WERI-Rb-1 (cell line): ENCODE measurements around the gene SERP2.
"Not testable (repeated sequence)": the region's sequence is repeated elsewhere in the genome, so short reads cannot be mapped to it uniquely, and the experiment has no call there.

ENCODE experiments used
- DNase-seq: peaks from one replicate; pipeline ENCODE4 v3.0.0-alpha.2; 2020
- H3K27ac ChIP-seq: fragments of 250-450 bp; sonication (Bioruptor Pico); 2 replicates; pipeline ENCODE4 v1.5.1; 2020; ENCODE audit warnings: mild to moderate bottlenecking, moderate library complexity
- H3K27me3 ChIP-seq: fragments of 250-450 bp; sonication (Bioruptor Pico); 2 replicates; pipeline ENCODE4 v1.5.1; 2021; ENCODE audit warnings: mild to moderate bottlenecking, low read depth, moderate library complexity; ENCODE audit not compliant: insufficient read depth, severe bottlenecking
- H3K36me3 ChIP-seq: fragments of 250-450 bp; sonication (Bioruptor Pico); 2 replicates; pipeline ENCODE4 v1.5.1; 2020; ENCODE audit warnings: mild to moderate bottlenecking, moderate library complexity
- H3K4me3 ChIP-seq: 2 replicates; pipeline ENCODE4 v1.5.1; 2011; ENCODE audit warnings: low read depth, mild to moderate bottlenecking, control low read depth, low read length
- H3K9me3 ChIP-seq: fragments of 250-450 bp; sonication (Bioruptor Pico); 2 replicates; pipeline ENCODE4 v1.5.1; 2021; ENCODE audit warnings: mild to moderate bottlenecking, moderate library complexity; ENCODE audit not compliant: severe bottlenecking
- CTCF ChIP-seq: IDR thresholded peaks from 2 replicates; pipeline ENCODE4 v1.5.1; 2011; ENCODE audit warnings: low read depth, mild to moderate bottlenecking, control low read depth, inconsistent platforms, low read length

SERP2 gene

GRCh38 chr13:44373601-44374347 lies at the start of gene SERP2:
Gene SERP2, plus strand, starts transcription at chr13:44373824. Its CDS starts 202 bp downstream, at chr13:44374026.
- no peaks in the 10 kb centered on the region for H3K36me3 ChIP-seq
- H3K27ac ChIP-seq = no peak within 1 kb of the TSS
- H3K9me3 ChIP-seq = no peaks in the 10 kb centered on the region
- no peak for TF ChIP-seq CTCF
- H3K27me3 ChIP-seq = no peaks in the 10 kb centered on the region
- H3K4me3 ChIP-seq = no peak within 1 kb of the TSS
- DNase-seq = no peak

GRCh38 chr13:44326961-44327360 lies 46.7 kb upstream of the SERP2 start:
- H3K36me3 ChIP-seq = no peaks in the 10 kb centered on the region
- H3K4me3 ChIP-seq = no peak overlapping the region
- H3K9me3 ChIP-seq = no peaks in the 10 kb centered on the region
- no peak overlapping the region for H3K27ac ChIP-seq
- no peak for DNase-seq
- no peak for TF ChIP-seq CTCF
- no peaks in the 10 kb centered on the region for H3K27me3 ChIP-seq

GRCh38 chr13:44329041-44329440 lies 44.6 kb upstream of the SERP2 start:
- H3K27ac ChIP-seq, DNase-seq, H3K9me3 ChIP-seq, H3K27me3 ChIP-seq, H3K4me3 ChIP-seq, H3K36me3 ChIP-seq: not testable (repeated sequence)

GRCh38 chr13:44329909-44330545 lies 43.6 kb upstream of the SERP2 start:
- Histone ChIP-seq H3K27me3 (no peaks in the 10 kb centered on the region), H3K9me3 (no peaks in the 10 kb centered on the region), H3K27ac (no peak overlapping the region), H3K36me3 (no peaks in the 10 kb centered on the region), H3K4me3 (no peak overlapping the region)
- DNase-seq = no peak
- TF ChIP-seq CTCF = no peak

GRCh38 chr13:44331446-44331845 lies 42.2 kb upstream of the SERP2 start:
- TF ChIP-seq CTCF = no peak
- Histone ChIP-seq H3K9me3 (no peaks in the 10 kb centered on the region), H3K27ac (no peak overlapping the region), H3K27me3 (no peaks in the 10 kb centered on the region), H3K36me3 (no peaks in the 10 kb centered on the region), H3K4me3 (no peak overlapping the region)
- no peak for DNase-seq

- peak; percentile 71 for DNase-seq
- Histone ChIP-seq H3K36me3 (no peaks in the 10 kb centered on the region), H3K4me3 (peak overlapping the region; percentile 18), H3K9me3 (no peaks in the 10 kb centered on the region), H3K27me3 (no peaks in the 10 kb centered on the region), H3K27ac (no peak overlapping the region)
- no peak for TF ChIP-seq CTCF
Measured at GRCh38 chr13:44331912-44332851, 41.4 kb upstream of the SERP2 start.
